Activated naive CD4-positive, alpha-beta T cell treated with anti-CD3 and anti-CD28 coated beads, Interleukin-2, amount 50 U/mL, for 24 hours (primary cell): ENCODE data around the gene STARD5.
A peak's percentile ranks its signal among the peaks of the same experiment; 100 is the strongest.

Experiments used
- H3K27ac Mint-ChIP-seq: one replicate; pipeline ENCODE4 v1.8.0; 2021; ENCODE audit warnings: mild to moderate bottlenecking, mixed read lengths
- H3K27me3 Mint-ChIP-seq: one replicate; pipeline ENCODE4 v1.8.0; 2021; ENCODE audit warnings: mixed read lengths
- H3K36me3 Mint-ChIP-seq: one replicate; pipeline ENCODE4 v1.8.0; 2021; ENCODE audit warnings: mixed read lengths
- H3K4me1 Mint-ChIP-seq: one replicate; pipeline ENCODE4 v1.8.0; 2021; ENCODE audit warnings: mixed read lengths
- H3K4me3 Mint-ChIP-seq: one replicate; pipeline ENCODE4 v1.8.0; 2021; ENCODE audit warnings: mild to moderate bottlenecking, mixed read lengths
- H3K9me3 Mint-ChIP-seq: one replicate; pipeline ENCODE4 v1.8.0; 2021; ENCODE audit warnings: mixed read lengths

STARD5 gene

GRCh38 chr15:81268881-81269601, 54.9 kb downstream of the STARD5 start:
- H3K36me3 Mint-ChIP-seq, result no peaks in the 10 kb centered on the region
- H3K27ac Mint-ChIP-seq, result peak overlapping the region; percentile 79
- no peaks in the 10 kb centered on the region for H3K27me3 Mint-ChIP-seq
- no peaks in the 10 kb centered on the region for H3K9me3 Mint-ChIP-seq
- no peak overlapping the region for H3K4me3 Mint-ChIP-seq
- H3K4me1 Mint-ChIP-seq, result peaks cover 37% of the 10 kb centered on the region

- Mint-ChIP-seq H3K4me3 (no peak overlapping the region), H3K27ac (no peak overlapping the region), H3K9me3 (no peaks in the 10 kb centered on the region), H3K27me3 (no peaks in the 10 kb centered on the region), H3K36me3 (no peaks in the 10 kb centered on the region), H3K4me1 (peaks cover 37% of the 10 kb centered on the region)
These were observed 55.6 kb downstream of the STARD5 start for GRCh38 chr15:81268340-81268739.

- Mint-ChIP-seq H3K27ac (peak overlapping the region; percentile 91), H3K4me3 (peak overlapping the region; percentile 83), H3K4me1 (peaks cover 37% of the 10 kb centered on the region)
These were observed 57.8 kb downstream of the STARD5 start for GRCh38 chr15:81265944-81266775.

GRCh38 chr15:81265256-81265943, 58.5 kb downstream of the STARD5 start:
- no peaks in the 10 kb centered on the region for H3K9me3 Mint-ChIP-seq
- no peak overlapping the region for H3K27ac Mint-ChIP-seq
- H3K4me1 Mint-ChIP-seq, result peaks cover 32% of the 10 kb centered on the region
- H3K27me3 Mint-ChIP-seq, result no peaks in the 10 kb centered on the region
- H3K4me3 Mint-ChIP-seq, result peak overlapping the region; percentile 83
- H3K36me3 Mint-ChIP-seq, result no peaks in the 10 kb centered on the region

More at GRCh38 chr15:81265944-81266775, 57.8 kb downstream of the STARD5 start:
- Mint-ChIP-seq H3K27me3 (no peaks in the 10 kb centered on the region), H3K9me3 (no peaks in the 10 kb centered on the region), H3K36me3 (no peaks in the 10 kb centered on the region)

GRCh38 chr15:81264072-81264857, 59.7 kb downstream of the STARD5 start:
- Mint-ChIP-seq H3K36me3 (peaks cover 3% of the 10 kb centered on the region), H3K27me3 (no peaks in the 10 kb centered on the region), H3K4me3 (no peak overlapping the region), H3K4me1 (peaks cover 24% of the 10 kb centered on the region), H3K27ac (no peak overlapping the region), H3K9me3 (no peaks in the 10 kb centered on the region)

GRCh38 chr15:81263477-81263876, 60.5 kb downstream of the STARD5 start:
- Mint-ChIP-seq H3K4me3 (no peak overlapping the region), H3K27ac (no peak overlapping the region), H3K36me3 (peaks cover 3% of the 10 kb centered on the region), H3K4me1 (peaks cover 21% of the 10 kb centered on the region), H3K9me3 (no peaks in the 10 kb centered on the region), H3K27me3 (no peaks in the 10 kb centered on the region)

GRCh38 chr15:81261172-81261811, 62.6 kb downstream of the STARD5 start:
- peaks cover 3% of the 10 kb centered on the region for H3K36me3 Mint-ChIP-seq
- peaks cover 14% of the 10 kb centered on the region for H3K4me1 Mint-ChIP-seq
- H3K4me3 Mint-ChIP-seq, result no peak overlapping the region
- H3K27ac Mint-ChIP-seq, result no peak overlapping the region
- no peaks in the 10 kb centered on the region for H3K9me3 Mint-ChIP-seq
- no peaks in the 10 kb centered on the region for H3K27me3 Mint-ChIP-seq

- H3K27ac Mint-ChIP-seq, result no peak overlapping the region
- H3K27me3 Mint-ChIP-seq, result no peaks in the 10 kb centered on the region
- no peaks in the 10 kb centered on the region for H3K4me1 Mint-ChIP-seq
- H3K9me3 Mint-ChIP-seq, result no peaks in the 10 kb centered on the region
- peaks cover 3% of the 10 kb centered on the region for H3K36me3 Mint-ChIP-seq
- H3K4me3 Mint-ChIP-seq, result no peak overlapping the region
These were observed 64.1 kb downstream of the STARD5 start for GRCh38 chr15:81259760-81260298.
